Activated CD4-positive, alpha-beta T cell treated with anti-CD3 and anti-CD28 coated beads, Interleukin-2, amount 50 U/mL, for 16 hours (primary cell): ENCODE measurements around the gene DST.
"Not testable (repeated sequence)": the region's sequence is repeated elsewhere in the genome, so short reads cannot be mapped to it uniquely, and the experiment has no call there.

ENCODE experiments used
- DNase-seq: peaks from one replicate; pipeline ENCODE4 v3.0.0-alpha.2; 2020

DST gene

GRCh38 chr6:56513631-56514030 is 129.1 kb downstream of the DST start:
- no peak for DNase-seq

- no peak for DNase-seq
These were observed 131.1 kb downstream of the DST start for GRCh38 chr6:56511591-56511990.

GRCh38 chr6:56510984-56511531 is 131.6 kb downstream of the DST start:
- no peak for DNase-seq

DNA sequence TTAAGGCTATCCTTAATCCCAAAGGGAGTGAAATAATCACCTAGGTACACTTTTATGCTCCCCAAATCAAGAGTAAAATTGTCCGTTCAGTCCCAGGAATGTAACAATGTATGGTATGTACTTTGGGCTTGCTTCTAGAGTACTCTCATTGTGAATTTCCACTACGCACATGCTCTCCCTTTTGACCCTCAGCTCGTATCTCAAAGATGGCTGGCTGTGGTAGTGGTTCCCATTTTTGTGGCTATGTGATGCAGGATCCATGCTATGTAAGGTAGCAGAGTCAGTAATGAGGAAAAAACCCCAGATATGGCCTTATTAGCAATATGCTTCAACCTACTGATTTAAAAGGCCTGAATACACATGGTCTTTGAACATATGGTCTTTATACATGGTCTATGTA is 133.7 kb downstream of the DST start:
- no peak for DNase-seq

- DNase-seq = no peak
These were observed 135.2 kb downstream of the DST start for GRCh38 chr6:56507517-56507916.

DNA sequence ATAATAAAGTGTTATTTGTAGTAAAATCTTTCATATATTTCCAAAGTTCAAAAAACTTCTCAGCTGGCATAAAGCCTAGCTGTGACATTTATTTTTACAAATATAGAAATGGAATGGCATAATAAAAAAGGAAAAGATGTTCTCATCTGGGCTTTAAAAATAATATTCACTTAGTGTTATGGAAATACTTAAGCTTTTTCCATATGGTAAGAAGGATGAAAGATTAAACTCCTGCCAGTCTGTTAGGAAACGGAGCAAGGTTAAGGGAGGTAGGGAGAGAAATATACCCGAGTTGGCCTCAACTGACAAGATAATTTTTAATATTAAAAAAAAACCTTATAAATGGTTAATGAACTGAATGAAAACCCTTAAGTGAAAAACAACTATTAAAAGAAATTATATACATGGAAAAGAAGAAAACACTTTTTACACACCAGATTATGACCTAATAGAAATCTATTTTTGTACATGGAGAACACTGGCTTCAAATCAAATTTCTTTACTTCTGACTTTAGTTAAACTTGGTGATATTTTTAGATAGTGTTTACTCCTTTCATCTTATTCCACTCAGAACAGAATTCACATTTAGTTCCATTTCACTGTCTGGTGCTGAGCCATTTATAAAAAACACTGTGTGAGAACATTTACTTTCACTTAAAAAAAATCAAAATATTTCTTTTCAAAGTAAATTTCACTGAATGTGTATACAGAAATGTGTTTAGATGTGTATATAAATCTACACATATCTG is 137.0 kb downstream of the DST start:
- no peak for DNase-seq

- no peak for DNase-seq
These were observed 140.7 kb downstream of the DST start for GRCh38 chr6:56501993-56502392.

DNA sequence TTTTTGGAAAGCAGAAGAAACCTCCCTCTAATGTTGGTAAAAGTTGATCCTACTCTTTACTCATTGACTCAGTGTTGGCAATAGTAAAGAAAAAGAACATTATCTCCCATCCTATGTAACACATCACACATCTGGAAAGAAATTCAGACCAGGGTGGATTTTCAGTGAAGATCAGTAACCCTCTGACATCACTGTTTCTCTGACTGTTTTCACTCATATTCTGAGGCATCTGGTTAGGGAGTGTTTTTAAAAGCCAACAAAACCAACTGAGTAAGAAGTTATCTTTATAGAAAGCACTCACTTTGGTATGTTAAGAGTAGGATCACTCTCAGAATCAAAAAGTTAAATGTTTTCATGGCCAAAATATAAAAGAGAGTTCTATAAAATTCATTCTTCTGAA is 143.6 kb downstream of the DST start:
- no peak for DNase-seq

- no peak for DNase-seq
These were observed 145.0 kb downstream of the DST start for GRCh38 chr6:56497691-56498090.

GRCh38 chr6:56497240-56497639 is 145.4 kb downstream of the DST start:
- no peak for DNase-seq

- DNase-seq = not testable (repeated sequence)
These were observed 146.0 kb downstream of the DST start for GRCh38 chr6:56496650-56497049.

DNA sequence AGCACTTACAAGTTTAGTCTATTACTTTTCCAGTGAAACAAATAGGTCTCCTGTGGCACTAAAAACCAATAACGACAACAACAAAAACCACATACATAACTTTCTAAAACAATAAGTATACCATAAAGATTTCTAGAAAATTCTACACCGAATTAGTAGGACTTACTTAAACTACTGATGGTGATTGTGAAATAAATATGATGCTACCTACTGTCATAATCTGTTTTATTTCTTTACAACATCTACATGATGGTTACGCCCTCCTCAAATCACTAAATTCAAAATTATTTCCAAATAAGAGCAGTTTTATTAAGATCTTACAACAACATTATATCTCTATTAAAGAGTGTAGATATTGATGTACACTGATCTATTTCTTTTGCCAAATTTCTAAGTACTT is 147.0 kb downstream of the DST start:
- DNase-seq = no peak

- no peak for DNase-seq
These were observed 150.9 kb downstream of the DST start for GRCh38 chr6:56491606-56492328.

DNA sequence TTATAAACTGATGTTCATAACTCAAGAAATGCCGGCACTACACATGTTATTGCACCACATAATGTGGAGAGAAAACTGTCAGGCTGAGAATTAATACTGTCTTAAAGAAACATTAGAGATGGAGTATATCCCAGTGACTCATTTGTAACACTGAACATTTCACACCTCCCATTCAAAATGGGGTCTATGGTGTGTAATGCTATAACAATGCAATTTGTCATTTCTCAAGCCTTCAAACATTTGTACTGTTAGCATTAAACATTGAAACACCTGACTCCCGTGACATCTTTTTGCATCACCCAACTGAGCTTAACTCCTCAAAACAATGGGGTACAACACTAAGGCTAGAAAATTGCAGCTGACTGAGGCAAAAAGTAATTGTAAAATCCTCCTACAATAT is 151.7 kb downstream of the DST start:
- DNase-seq = no peak

DNA sequence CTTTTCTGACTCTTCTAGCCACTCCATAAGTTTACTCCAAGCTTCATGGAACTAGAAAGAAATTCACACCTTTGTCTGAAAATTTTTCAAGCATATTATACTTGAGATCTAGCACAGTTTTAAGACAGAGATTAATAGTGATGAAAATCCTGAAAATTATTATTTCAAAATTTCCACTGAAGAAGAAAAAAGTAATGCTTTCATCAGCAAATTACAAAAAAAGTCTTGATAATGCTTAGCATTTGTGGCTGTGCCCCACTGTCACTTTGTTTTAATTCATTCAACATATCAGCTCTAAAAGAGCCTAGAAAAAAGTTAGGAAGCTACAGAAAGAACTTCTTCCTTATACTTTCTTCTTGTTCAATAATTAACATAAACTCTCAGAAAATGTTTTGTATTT is 153.1 kb downstream of the DST start:
- DNase-seq = no peak

- DNase-seq = no peak
These were observed 154.4 kb downstream of the DST start for GRCh38 chr6:56488281-56488680.

DNA sequence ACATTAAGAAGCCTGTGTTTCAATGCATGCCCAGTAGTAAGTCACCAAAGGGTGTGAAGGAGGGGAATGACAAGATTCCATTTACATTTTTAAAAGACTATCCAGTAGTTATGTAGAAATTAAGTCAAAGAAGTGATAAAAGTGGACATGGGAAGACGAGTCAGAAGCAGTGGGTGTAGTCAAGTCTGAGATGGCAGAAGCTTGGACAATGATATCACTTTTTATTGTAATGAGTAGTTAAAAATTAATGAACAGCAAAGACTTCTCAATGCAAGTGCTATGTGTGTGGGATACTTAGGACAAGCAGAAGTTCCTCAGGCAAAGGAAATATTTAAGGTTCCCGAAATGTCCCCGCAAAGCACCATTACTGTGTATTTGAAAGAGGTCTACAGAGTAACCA is 156.0 kb downstream of the DST start:
- no peak for DNase-seq

GRCh38 chr6:56484669-56485068 is 158.0 kb downstream of the DST start:
- DNase-seq = no peak

- no peak for DNase-seq
These were observed 158.8 kb downstream of the DST start for GRCh38 chr6:56483929-56484328.

GRCh38 chr6:56482525-56482924 is 160.2 kb downstream of the DST start:
- no peak for DNase-seq

GRCh38 chr6:56481957-56482356 is 160.7 kb downstream of the DST start:
- no peak for DNase-seq

DNA sequence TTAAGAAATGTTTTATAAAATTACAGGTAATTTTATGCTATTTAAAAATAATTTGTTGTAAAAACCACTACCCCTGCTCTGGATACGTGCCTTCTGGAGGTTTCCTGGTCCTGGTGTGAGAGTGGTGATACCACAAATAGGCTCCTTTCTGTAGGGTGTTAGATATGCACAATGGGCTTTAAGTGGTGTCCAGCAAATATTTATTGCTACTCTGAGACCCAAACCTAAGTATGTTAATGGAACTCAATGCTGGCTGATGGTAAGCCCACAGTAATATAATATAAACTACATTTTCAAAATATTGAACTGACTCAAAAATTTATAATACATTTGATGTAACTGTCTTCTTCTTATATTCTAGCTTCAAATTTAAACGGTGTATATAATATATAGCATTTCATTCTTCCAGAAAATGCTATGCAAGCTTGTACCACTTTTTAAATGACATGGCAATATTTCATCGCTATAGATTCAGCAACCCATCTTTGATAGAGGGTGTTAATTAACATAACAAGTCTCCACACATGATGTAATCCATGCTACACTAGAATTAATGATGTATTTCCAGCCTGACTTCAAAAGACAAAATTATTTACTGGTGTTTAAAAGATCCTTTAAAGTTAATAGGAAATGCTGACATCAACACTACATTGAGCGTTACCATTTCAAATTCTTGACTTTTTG is 161.9 kb downstream of the DST start:
- DNase-seq = no peak

GRCh38 chr6:56480246-56480645 is 162.4 kb downstream of the DST start:
- no peak for DNase-seq

DNA sequence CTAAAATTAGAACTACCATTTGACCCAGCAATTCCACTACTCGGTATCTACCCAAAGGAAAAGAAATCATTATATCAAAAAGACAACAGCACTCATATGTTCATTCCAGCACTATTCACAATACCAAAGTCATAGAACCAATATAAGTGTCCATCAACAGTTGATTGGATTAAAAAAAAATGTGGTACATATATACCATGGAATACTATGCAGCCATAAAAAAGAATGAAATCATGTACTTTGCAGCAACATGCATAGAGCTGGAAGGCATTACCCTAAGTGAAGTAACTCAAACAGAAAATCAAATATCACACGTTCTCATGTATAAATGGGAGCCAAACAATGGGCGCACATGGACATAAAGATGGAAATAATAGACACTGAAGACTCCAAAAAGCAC is 163.3 kb downstream of the DST start:
- DNase-seq = no peak
